ENCODE results near the gene FCGR1A.
"Not testable (repeated sequence)": the region's sequence is repeated elsewhere in the genome, so short reads cannot be mapped to it uniquely, and the experiment has no call there.

FCGR1A gene

GRCh38 chr1:149826555-149826954 lies 44.1 kb downstream of the FCGR1A start:
- not testable (repeated sequence) for H3K27ac ChIP-seq; DNase-seq (ENCODE audit: low read depth, low spot score)

GRCh38 chr1:149831764-149832315 lies 49.3 kb downstream of the FCGR1A start:
- H3K27ac ChIP-seq; DNase-seq (ENCODE audit: low read depth, low spot score): not testable (repeated sequence)

- H3K27ac ChIP-seq; DNase-seq (ENCODE audit: low read depth, low spot score): not testable (repeated sequence)
Measured at GRCh38 chr1:149832316-149833126, 50.0 kb downstream of the FCGR1A start.

GRCh38 chr1:149833144-149833543 lies 50.6 kb downstream of the FCGR1A start:
- DNase-seq (ENCODE audit: low read depth, low spot score); H3K27ac ChIP-seq: not testable (repeated sequence)

- DNase-seq (ENCODE audit: low read depth, low spot score); H3K27ac ChIP-seq: not testable (repeated sequence)
Measured at GRCh38 chr1:149841149-149841548, 58.7 kb downstream of the FCGR1A start.

All from epithelial cell of prostate (primary cell).